Pulmonary artery endothelial cell (primary cell): Measurements from ENCODE around the gene PLEKHG4B. TPM values are rescaled to one million over a fixed set of nuclear protein-coding genes. Genes with fewer than 3 reads are reported as not detected.

Source experiments
- DNase-seq: peaks from one replicate; pipeline ENCODE4 v3.0.0-alpha.2; 2011; ENCODE audit warnings: low read depth, low spot score
- total RNA-seq: library from RNA; depleted of rRNA; stranded (reverse); fragments of >200 nt; gene quantifications from 2 replicates; pipeline ENCODE4 v1.2.3, GENCODE V29; 2014

The PLEKHG4B gene
- total RNA-seq, 1 donor from 2014 or later = not detected

DNA sequence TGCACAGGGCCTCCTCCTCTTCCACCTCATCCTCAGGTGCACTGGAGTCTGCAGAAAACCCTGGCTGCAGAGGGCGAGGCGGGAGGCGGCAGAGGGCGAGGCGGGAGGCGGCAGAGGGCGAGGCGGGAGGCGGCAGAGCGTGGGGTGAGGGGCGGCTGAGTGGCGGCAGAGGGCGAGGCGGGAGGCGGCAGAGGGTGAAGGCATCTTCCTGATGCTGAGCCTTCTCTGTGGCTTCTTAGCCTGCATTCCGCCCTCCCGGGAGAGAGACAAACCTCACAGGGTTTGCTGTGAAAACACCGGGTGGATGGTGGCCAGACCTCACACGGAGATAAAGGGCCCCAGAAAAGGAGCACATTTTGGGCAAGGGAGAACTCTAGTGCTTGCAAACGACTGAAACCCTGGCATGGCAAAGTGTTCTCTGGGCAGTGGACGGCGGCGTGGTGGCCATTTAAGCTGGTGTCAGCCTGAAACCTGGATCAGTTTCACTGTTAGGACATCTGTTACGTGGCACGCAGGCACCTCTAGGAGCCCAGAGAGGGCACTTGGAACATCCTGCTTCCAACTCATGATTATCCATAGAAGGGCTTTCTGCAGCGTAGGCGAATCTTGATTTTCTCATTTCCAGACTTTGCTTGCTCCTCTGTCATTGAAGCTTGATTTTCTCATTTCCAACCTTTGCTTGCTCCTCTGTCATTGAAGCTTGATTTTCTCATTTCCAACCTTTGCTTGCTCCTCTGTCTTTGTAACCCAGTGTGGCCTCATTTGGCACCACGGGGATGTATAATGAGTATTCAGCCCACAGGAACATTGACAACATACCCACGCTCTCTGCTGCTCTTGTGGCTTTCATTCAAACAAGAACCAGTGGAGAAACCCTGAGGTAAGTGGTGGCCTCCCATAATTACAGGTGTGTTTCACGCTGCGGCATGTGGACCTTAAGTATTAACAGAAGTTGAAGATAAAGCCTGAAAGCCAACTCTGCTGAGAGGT, 16.3 kb upstream of the PLEKHG4B start:
- DNase-seq = no peak

DNA sequence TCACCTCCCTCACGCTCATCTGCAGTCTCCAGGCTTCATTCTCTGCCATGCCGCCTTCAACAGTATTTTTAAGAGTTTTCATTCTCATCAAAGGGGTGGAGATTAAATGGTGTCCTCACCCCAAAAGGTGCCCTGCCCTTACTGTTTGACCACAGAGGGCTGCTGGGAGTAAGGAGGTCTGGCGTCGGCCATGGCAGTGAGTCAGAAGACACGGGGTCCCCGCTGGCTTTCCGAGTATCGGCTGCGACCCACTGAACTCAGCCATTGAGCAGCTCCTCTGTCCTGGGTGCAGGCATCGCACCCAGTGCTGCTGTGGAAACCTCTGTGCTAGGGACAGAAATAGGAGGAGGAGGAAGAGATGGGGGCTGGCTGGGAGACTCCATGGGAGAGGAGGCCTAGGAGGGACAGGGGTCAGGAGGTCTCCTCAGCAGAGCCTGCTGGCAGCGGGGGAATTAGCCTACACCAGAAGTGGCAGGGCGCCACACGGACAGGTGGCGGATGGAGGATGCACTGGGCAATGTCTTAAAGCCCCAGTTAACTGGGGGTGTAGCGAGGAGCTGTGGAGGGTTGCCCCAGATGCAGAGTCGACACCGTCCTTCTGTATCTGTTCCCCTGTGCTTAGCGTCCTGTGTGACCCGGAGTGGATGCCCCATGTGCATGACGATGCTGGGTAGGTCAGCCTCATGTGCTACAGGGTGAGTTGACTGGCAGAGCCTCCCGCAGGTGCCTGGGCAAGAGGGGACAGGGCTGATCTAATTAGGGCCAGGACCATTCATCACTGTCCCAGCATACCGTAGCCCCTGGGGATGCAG, 15.4 kb upstream of the PLEKHG4B start:
- no peak for DNase-seq

DNA sequence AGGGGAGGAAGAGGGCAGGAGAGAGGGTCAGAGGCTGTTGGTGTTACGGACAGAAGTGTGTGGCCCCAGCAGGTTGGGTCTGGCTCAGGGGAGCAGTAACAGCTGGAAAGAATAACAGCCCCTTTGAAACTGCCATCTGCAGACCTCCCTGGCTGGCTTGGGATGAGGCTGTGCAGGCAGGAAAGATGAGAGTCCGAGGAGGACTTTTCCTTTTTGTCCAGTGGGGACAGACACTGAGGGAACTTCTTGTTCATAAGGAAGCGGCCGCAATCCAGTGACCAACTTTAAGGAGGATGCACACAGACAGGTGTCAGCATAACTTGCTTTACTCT, 14.8 kb upstream of the PLEKHG4B start:
- no peak for DNase-seq

DNA sequence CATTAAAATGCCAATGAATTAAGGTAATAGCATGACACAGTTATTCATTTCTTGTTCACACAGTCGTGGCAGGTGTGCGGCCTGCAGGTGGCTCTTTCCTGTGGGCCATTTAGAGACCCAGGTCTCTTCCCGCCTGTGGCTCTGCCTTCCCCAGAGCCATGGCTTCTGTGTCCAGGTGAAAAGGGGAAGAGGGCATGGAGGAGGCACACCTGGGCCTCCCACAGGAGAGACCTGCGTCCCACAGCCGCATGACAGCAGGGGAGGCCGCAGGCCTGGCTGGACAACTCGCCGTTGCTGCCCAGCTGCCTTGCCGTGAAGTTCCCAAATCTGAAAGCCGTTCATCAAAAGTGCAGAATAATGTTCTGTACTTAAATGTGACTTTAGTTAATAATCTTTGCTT, 14.4 kb upstream of the PLEKHG4B start:
- no peak for DNase-seq

DNA sequence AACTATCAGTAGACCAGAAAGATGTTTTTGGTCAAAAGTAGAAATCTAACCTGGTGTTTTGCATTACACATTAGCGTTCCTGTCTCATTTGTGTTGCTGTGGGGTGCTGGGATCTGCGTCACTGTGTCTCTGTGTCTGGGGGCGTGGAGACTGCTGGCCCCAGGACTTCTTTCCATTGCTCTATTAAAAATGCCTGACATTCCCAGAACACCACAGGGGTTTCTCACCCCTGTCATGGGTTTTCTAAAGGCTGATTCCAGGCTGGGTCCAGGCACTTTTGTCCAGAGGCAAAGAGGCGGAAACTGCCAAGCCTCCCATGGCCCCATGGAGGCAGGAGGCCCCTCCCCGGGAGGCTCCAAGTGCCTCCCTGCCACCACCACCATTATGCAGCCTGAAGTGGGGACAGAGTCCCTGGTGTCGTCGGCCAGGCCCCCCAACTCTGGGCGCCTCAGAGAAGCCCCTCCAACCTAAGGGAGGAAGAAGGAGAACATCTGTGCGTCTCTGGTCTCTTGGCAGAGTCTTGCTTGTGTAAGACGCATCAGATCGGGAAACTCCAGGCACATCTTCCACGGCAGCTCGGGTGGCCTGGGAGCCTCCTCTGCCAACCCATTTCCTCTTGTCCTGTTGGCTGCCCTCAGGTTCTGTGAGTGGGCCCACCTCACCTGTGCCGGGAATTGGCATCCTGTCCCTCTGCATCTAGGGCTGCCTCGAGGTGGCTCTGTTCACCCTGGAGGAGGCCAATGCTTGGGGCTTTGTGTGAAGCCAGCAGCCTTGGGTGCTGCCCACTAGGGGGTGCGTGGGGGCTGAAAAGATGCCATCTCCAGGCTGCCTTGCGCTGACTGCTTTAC, 13.8 kb upstream of the PLEKHG4B start:
- DNase-seq = no peak

GRCh38 chr5:78805-79149, 13.2 kb upstream of the PLEKHG4B start:
- DNase-seq = no peak

GRCh38 chr5:79263-79662, 12.7 kb upstream of the PLEKHG4B start:
- DNase-seq = no peak

DNA sequence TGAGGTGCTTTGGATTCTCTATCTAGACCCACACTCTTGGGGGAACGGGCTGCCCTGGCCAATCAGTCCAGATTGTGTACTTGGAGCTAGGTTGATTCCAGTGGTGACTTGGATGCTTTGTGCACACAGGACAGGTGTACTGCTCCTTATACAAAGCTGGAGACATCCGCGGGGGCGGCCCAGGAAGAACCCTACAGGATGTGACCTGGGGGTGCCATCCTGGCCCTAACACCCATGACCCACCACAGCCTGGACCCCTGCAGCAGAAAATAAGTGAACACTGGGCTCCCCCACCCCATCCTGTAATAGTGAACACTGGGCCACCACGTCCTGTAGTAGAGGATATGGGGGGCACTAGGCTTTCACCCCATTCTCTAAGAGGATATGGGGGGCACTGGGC, 12.1 kb upstream of the PLEKHG4B start:
- no peak for DNase-seq

DNA sequence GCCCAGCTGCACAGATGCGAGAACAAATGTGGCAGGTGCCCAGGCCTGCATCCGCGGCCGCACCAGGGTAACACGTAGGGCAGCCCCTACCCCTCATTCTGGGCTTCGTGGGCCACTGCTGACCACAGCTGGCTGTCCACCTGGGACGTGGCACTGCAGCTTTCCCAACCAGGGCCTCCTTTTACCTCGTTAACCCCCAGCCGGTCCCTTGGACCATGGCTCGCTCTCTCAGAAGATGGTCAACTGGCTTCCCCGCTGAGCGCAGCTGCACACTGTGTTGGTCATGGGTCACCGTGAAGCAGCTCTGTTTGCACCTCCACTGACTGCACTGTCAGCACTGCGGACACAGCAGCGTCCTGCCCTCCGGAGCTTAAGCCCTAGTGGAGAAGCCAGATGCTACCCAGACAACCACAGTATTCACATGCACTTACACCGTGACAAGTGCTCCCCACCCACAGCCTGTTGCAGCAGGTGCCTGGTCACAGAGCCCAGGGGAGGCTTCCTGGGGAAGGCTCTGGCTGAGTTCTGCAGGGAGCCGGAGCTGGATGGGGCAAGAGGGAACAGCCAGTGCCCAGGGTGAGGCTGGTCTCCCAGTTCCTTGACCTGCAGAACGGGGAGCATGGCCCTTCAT, 10.5 kb upstream of the PLEKHG4B start:
- no peak for DNase-seq

- no peak for DNase-seq
These were observed 9.9 kb upstream of the PLEKHG4B start for GRCh38 chr5:82097-82496.

DNA sequence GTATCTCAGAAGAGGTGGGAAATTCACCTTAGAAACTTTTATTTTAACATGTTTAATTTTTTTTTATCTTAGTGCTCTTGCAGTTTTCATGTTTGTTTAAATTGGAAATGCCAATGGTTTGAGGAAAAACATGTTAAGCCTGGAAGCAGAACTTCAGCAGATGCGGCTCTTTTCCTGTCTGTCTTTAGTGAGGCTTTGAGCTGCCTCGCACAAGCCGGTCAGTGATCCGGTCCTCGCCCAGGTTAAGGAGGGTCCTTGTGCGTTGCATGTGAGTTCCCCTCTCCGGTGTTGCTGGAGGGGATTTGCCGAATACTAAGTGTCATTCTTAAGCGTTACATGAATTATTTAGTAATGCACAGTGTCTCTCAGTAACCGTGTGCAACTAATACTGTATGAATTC, 9.4 kb upstream of the PLEKHG4B start:
- no peak for DNase-seq

DNA sequence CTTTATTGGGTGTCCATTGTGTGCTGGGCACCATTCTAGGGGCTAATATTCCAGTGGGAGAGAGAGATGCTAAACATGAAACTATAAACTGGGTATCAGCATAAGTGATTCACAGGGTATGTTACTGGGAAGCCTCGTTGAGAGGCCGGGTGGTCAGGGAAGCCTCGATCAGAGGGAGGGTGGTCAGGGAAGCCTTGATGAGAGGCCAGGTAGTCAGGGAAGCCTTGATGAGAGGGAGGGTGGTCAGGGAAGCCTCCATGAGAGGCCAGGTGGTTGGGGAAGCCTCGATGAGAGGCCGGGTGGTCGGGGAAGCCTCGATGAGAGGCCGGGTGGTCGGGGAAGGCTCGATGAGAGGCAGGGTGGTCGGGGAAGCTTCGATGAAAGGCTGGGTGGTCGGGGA, 8.9 kb upstream of the PLEKHG4B start:
- no peak for DNase-seq

DNA sequence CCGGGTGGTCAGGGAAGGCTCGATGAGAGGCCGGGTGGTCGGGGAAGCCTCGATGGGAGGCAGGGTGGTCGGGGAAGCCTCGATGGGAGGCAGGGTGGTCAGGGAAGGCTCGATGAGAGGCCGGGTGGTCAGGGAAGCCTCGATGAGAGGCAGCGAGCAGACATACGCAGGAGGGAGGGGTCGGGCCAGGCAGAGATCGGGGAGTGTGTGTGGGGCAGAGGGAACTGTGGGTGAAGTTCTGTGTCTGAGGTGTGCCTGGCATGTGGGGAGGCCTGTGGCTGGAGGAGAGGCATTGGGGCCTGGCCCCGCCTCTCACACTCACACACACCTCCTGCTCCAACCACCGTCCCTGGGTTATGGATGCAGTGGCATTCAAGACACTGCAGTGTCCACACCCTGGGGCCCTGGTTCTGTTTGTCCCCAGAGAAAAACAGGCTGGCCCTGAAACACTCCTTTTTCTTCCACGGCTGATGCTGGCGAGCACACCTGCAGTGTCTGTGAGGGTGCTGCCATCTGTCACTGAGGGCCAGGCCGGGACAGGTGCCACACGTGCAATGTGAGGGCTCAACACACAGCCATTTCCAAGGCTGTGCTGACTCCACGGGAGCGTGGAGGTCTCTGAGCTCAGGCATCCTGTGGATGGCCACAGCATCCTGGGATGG, 6.5 kb upstream of the PLEKHG4B start:
- no peak for DNase-seq

- no peak for DNase-seq
These were observed 2.4 kb upstream of the PLEKHG4B start for GRCh38 chr5:89337-90286.

DNA sequence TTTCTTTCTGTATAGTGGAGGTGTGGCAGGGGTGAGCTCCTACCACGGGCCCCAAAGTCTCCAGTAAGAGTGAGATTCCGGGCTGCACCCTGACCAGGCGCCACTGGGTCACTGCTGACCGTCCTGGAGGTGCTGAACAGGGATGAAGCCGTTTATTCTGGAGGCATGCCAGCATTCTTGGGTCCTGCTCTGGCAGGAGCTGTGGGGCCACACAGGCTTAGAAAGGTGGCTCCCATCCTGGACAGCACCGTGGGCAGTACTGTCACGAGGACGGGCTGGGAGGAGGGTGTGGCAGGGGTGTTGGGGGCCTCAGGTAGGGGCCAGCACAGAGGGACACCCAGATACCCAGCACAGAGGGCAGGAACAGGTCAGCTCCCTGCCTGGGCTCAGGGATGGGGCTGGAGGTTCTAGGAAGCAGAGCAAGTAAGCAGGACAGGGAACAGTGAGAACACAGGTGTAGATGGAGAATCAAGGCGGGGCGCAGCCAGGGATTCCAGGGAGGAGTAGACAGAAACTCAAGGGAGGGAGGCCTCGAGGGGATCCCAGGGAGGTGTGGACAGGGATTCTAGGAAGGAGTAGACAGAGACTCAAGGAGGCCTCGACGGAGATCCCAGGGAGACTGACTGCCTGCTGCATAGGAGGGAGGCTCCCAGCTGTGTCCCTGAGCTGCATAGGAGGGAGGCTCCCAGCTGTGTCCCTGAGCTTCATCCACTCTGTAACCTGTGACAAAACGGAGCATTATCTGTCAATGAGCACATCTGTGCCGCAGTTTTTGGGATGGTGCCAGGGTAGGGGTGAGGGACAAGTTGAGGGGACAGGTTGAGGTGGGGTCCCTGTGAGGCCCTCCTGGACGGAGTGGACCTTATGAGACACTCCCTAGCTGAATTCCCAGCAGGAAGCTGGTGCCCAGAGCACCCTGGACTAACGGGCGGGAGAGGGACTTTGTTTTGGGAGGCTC, 1.1 kb upstream of the PLEKHG4B start:
- no peak for DNase-seq

GRCh38 chr5:92401-93220, 643 bp downstream of the PLEKHG4B start:
- DNase-seq = no peak

DNA sequence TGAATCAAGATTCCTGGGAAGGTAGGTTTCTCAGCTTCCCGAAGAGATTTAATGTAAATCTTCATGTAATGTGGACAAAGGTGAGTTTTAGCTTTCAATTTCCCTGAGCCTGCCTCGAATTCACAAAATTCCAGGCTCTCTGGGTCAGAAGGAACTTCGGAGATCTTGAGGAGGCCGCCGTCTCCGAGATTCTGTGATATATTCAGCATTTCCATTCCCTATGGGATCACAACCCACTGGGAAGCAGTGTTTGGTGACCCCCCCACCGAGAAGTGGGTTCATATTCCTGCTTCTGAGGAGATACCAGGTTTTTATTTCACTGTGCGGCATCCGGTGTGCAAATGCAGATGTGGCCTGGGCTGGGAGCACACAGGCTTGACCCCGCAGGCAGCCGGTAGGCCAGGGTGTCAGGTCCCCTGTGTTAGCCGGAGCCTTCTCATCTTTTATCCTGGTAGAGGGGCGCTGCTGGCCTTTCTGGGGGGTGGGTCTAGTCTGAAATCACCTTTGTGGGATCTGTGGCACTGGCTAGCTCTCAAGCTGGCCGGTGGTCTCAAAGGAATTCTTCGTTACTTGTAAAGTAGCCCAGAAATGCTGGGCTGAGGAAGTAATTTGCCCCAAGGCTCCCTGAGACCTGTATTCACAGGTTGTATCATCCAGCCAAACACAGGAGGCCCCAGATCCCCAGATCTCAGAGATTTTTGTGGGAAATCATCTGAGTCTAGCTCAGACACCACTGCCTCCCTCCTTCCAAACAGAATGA, 1.4 kb downstream of the PLEKHG4B start:
- DNase-seq = no peak
